Measurements from ENCODE around the gene SFXN2.

Gene SFXN2

DNA sequence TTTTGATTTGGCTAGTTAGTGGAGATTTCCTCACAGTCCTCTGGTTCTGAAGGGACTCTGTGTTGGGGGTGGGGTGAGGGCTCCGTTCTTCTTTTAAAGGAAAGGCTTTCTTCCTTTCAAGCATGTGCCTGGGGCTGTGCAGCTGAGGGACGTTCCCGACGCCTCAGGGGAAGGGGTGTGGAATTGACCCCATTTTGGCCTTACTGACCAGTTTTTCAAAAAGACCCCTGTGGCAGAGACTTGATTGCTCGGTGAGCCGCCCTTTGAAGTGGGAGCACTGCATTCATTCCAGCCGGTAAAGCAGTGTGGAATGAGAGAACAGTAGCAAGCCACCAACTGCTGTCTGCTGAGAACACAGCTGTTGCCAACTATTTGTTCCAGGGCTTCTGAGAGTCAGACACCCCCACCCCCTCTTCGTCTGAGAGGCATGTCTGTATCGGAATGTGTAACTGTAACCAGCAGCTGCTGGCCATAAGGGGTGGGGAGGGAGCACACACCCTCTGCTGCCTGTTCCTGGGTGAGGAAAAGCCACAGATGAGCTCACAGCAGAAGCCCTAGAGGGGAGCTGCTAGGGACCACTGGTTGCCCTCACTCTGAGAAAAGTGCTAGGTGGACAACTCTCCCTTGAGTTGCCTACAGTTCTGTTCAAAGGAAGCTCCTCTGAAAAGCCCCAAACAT, 62.5 kb downstream of the SFXN2 start:
- peak overlapping the region; percentile 51 for H3K4me3 ChIP-seq (ENCODE audit: low read depth, low read length)
- POLR2A ChIA-PET: interaction anchor here (0.6 to 3.6 kb wide), 6 partner anchors 13 to 57 kb away, joined by 3 to 29 read pairs (median 4); partner anchors contain the start of gene WBP1L

DNA sequence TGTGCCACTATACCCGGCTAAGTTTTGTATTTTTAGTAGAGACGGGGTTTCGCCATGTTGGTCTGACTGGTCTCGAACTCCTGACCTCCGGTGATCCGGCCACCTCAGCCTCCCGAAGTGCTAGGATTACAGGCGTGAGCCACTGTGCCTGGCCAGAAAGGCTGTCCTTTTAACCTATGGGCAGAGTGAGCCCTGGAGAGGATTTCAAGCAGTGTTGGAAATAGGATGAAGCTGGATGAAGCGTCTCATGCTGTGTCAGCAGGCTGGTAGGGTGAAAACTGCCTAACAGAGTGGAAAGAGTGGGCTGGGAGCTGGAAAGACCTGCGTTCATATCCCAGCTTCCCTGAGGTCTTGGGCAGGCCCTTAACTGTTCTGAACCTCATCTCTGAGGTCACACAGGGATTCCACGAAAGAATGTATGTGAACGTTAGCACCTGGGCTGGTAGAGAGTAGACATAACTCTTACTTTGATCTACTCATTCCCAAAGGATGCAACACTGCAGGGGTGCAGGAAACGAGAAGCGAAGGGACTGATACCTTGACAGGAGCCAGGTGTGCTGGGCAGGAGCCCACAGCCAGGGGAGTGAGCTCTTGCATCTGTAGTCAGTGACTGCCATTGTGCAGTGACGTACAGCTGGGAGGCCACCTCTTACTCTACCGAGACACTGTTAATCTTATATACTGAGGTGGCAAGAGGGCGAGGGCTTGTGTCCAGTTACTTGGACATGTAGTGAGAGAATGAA, 63.4 kb downstream of the SFXN2 start:
- CTCF ChIA-PET: interaction anchor here (0.9 to 4.5 kb wide), 5 partner anchors 8 to 58 kb away, joined by 3 to 28 read pairs (median 8); no protein-coding TSS in a partner anchor
- no peak for DNase-seq (ENCODE audit: low read depth, low spot score)
- H3K4me3 ChIP-seq (ENCODE audit: low read depth, low read length): no peak overlapping the region
- POLR2A ChIA-PET: interaction anchor here (0.6 to 3.6 kb wide), 4 partner anchors 14 to 58 kb away, joined by 3 to 29 read pairs (median 10); no protein-coding TSS in a partner anchor
- TF ChIP-seq, protein P1, sequence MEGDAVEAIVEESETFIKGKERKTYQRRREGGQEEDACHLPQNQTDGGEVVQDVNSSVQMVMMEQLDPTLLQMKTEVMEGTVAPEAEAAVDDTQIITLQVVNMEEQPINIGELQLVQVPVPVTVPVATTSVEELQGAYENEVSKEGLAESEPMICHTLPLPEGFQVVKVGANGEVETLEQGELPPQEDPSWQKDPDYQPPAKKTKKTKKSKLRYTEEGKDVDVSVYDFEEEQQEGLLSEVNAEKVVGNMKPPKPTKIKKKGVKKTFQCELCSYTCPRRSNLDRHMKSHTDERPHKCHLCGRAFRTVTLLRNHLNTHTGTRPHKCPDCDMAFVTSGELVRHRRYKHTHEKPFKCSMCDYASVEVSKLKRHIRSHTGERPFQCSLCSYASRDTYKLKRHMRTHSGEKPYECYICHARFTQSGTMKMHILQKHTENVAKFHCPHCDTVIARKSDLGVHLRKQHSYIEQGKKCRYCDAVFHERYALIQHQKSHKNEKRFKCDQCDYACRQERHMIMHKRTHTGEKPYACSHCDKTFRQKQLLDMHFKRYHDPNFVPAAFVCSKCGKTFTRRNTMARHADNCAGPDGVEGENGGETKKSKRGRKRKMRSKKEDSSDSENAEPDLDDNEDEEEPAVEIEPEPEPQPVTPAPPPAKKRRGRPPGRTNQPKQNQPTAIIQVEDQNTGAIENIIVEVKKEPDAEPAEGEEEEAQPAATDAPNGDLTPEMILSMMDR (IDR thresholded peaks at IDR 0.05; ENCODE audit: insufficient read depth, low read length, missing control alignments): no peak

More for the DNA sequence above, 62.5 kb downstream of the SFXN2 start:
- peak; percentile 93 for DNase-seq (ENCODE audit: low read depth, low spot score)
- TF ChIP-seq, protein P1 (IDR thresholded peaks at IDR 0.05; ENCODE audit: insufficient read depth, low read length, missing control alignments): no peak
- CTCF ChIA-PET: interaction anchor here (0.7 to 4.5 kb wide), 7 partner anchors 9 to 708 kb away, joined by 3 to 28 read pairs (median 8); no protein-coding TSS in a partner anchor

DNA sequence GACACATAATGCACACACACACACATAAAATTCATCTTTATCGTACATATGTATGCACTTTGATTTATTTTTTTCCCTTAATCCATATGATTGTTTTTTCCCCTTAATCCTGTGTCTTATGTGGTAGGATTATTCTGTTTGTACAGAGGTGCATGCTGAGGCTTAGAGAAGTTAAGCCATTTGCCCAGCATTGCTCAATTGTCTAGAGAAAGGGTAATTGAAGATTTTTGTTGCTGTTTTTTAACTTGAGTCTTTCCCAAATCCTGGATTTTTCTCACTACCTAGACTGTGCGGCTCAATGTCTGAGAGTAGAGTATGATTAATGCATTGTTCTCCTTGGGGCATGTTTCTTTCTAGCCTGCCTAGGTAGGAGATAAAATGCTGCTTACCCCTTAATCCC, 64.3 kb downstream of the SFXN2 start:
- ChIA-PET POLR2A (no interaction called here), CTCF (interaction anchor here (0.9 to 3.8 kb wide), 2 partner anchors 7 to 28 kb away, joined by 4 to 14 read pairs; no protein-coding TSS in a partner anchor)
- no peak overlapping the region for H3K4me3 ChIP-seq (ENCODE audit: low read depth, low read length)
- TF ChIP-seq, protein P1 (IDR thresholded peaks at IDR 0.05; ENCODE audit: insufficient read depth, low read length, missing control alignments): no peak
- DNase-seq (ENCODE audit: low read depth, low spot score): no peak

DNA sequence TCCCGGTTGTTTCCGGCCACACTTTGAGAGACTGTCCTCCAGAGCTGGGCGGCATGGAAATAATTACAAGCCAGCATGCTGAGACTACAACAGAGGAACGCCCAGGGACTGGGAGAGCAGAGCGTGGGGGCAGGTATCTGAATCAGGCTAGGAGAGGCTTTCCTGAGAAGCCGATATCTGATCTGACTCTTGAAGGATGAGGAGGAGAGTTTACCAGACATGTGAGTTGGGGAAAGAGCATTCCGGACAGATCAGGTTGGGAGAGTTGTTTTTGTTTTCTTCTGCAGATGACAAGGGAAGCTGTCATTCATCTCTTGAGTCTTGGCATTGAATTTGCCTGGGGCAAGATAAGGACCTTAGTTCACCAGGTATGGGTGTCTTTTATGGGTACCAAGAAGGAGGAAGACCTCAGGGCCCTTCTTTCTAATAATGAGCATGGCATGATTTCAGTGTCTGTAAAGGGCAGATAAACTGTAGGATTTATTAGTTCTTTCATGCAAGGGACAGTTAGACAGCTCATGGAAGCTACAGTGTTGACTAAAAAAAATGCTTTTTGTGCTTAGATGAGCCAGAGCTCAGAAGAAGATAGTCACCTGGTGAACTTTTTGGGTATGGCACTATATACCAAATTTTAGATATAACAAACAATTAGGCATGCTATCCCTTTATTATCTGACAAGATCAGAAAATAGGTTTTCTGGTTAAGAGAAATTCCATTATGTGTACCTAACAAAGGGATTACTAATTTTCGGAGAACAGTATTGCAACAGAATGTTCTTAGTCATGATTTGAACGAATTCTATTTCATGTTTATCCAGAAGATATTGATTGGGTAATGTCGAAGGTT, 65.5 kb downstream of the SFXN2 start:
- H3K4me3 ChIP-seq (ENCODE audit: low read depth, low read length): no peak overlapping the region
- no peak for DNase-seq (ENCODE audit: low read depth, low spot score)
- ChIA-PET CTCF (interaction anchor here (0.9 to 1.3 kb wide), 2 partner anchors 9 to 27 kb away, joined by 3 to 4 read pairs; no protein-coding TSS in a partner anchor), POLR2A (no interaction called here)
- TF ChIP-seq, protein P1 (IDR thresholded peaks at IDR 0.05; ENCODE audit: insufficient read depth, low read length, missing control alignments): no peak

DNA sequence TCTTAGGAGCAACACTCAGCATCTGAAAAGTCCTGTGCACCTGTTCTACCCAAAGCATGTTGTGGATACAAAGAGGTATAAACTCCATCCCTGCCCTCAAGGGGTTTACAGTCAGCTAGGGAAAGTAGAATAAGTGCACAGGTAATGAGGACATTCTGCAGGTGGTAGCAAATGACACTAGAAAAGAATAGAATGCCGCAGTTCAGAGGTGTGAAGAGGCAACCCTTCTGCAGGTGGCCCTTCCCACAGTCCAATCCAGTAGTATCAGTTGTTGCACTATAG, 66.0 kb downstream of the SFXN2 start:
- TF ChIP-seq, protein P1 (IDR thresholded peaks at IDR 0.05; ENCODE audit: insufficient read depth, low read length, missing control alignments): no peak
- ChIA-PET CTCF (interaction anchor here (1.3 kb wide), 1 partner anchor 10 kb away, joined by 3 read pairs; no protein-coding TSS in a partner anchor), POLR2A (no interaction called here)
- DNase-seq (ENCODE audit: low read depth, low spot score): no peak
- no peak overlapping the region for H3K4me3 ChIP-seq (ENCODE audit: low read depth, low read length)
